H9 (cell line): ENCODE measurements around the gene ZMAT3. TPM values are rescaled to one million over a fixed set of nuclear protein-coding genes. Genes with fewer than 3 reads are reported as not detected.

ENCODE experiments used
- DNase-seq: peaks from one replicate; pipeline ENCODE4 v3.0.0-alpha.2; 2017
- H2AFZ ChIP-seq: one replicate; pipeline ENCODE4 v1.6.1; 2013; ENCODE audit warnings: mild to moderate bottlenecking, low read length, control low read depth, moderate library complexity
- H2AK5ac ChIP-seq: 2 replicates; pipeline ENCODE4 v1.6.1; 2013; ENCODE audit warnings: low read length, control low read depth, mixed read lengths; ENCODE audit not compliant: insufficient read length
- H2BK120ac ChIP-seq: one replicate; pipeline ENCODE4 v1.6.1; 2013; ENCODE audit warnings: low read depth, mild to moderate bottlenecking, low read length, control low read depth, inconsistent platforms; ENCODE audit not compliant: poor library complexity, severe bottlenecking
- H2BK12ac ChIP-seq: 2 replicates; pipeline ENCODE4 v1.6.1; 2013; ENCODE audit warnings: low read length, control low read depth, mixed read lengths, low read depth; ENCODE audit not compliant: insufficient read length
- H2BK15ac ChIP-seq: 2 replicates; pipeline ENCODE4 v1.6.1; 2013; ENCODE audit warnings: low read depth, low read length, control low read depth
- H2BK20ac ChIP-seq: one replicate; pipeline ENCODE4 v1.6.1; 2013; ENCODE audit warnings: low read depth, mild to moderate bottlenecking, low read length, control low read depth, inconsistent platforms; ENCODE audit not compliant: poor library complexity, severe bottlenecking
- H2BK5ac ChIP-seq: 2 replicates; pipeline ENCODE4 v1.6.1; 2013; ENCODE audit warnings: low read length, control low read depth, mixed read lengths; ENCODE audit not compliant: insufficient read length
- H3K14ac ChIP-seq: 2 replicates; pipeline ENCODE4 v1.6.1; 2013; ENCODE audit warnings: low read length, control low read depth; ENCODE audit not compliant: insufficient read depth
- H3K18ac ChIP-seq: 2 replicates; pipeline ENCODE4 v1.6.1; 2013; ENCODE audit warnings: low read depth, mild to moderate bottlenecking, mixed read lengths, low read length, control low read depth; ENCODE audit not compliant: insufficient read length
- H3K23ac ChIP-seq: 2 replicates; pipeline ENCODE4 v1.6.1; 2013; ENCODE audit warnings: low read length, control low read depth, mixed read lengths, low read depth; ENCODE audit not compliant: insufficient read length
- H3K23me2 ChIP-seq: 2 replicates; pipeline ENCODE4 v1.6.1; 2013; ENCODE audit warnings: low read depth, mild to moderate bottlenecking, mixed read lengths, low read length, control low read depth; ENCODE audit not compliant: insufficient read length, poor library complexity, severe bottlenecking
- H3K27ac ChIP-seq: 2 replicates; pipeline ENCODE4 v1.5.1; 2013; ENCODE audit warnings: low read length, control low read depth, mixed read lengths, low read depth; ENCODE audit not compliant: insufficient read length
- H3K27me3 ChIP-seq: 2 replicates; pipeline ENCODE4 v1.6.1; 2013; ENCODE audit warnings: low read length, control low read depth, inconsistent platforms; ENCODE audit not compliant: insufficient read depth
- H3K4ac ChIP-seq: 2 replicates; pipeline ENCODE4 v1.6.1; 2013; ENCODE audit warnings: low read depth, mild to moderate bottlenecking, control low read depth, inconsistent platforms, low read length, moderate library complexity
- H3K4me1 ChIP-seq: 2 replicates; pipeline ENCODE4 v1.6.1; 2013; ENCODE audit warnings: low read length, control low read depth, inconsistent platforms; ENCODE audit not compliant: insufficient read depth
- H3K4me2 ChIP-seq: 2 replicates; pipeline ENCODE4 v1.6.1; 2013; ENCODE audit warnings: low read length, control low read depth, mixed read lengths; ENCODE audit not compliant: insufficient read length, insufficient read depth
- H3K56ac ChIP-seq: 2 replicates; pipeline ENCODE4 v1.6.1; 2013; ENCODE audit warnings: low read depth, mild to moderate bottlenecking, mixed read lengths, low read length, control low read depth; ENCODE audit not compliant: insufficient read length
- H3K79me1 ChIP-seq: 2 replicates; pipeline ENCODE4 v1.6.1; 2013; ENCODE audit warnings: low read depth, mild to moderate bottlenecking, moderate library complexity, low read length, control low read depth, inconsistent platforms; ENCODE audit not compliant: insufficient read depth, poor library complexity, severe bottlenecking
- H3K79me2 ChIP-seq: 2 replicates; pipeline ENCODE4 v1.6.1; 2013; ENCODE audit warnings: low read length, control low read depth, inconsistent platforms; ENCODE audit not compliant: insufficient read depth
- H3K9ac ChIP-seq: 2 replicates; pipeline ENCODE4 v1.6.1; 2013; ENCODE audit warnings: low read length, control low read depth, mixed read lengths; ENCODE audit not compliant: insufficient read length; ENCODE audit errors: extremely low read depth
- H3K9me3 ChIP-seq: one replicate; pipeline ENCODE4 v1.6.1; 2013; ENCODE audit warnings: low read depth, low read length, inconsistent platforms; ENCODE audit not compliant: control insufficient read depth
- H3T11ph ChIP-seq: one replicate; pipeline ENCODE4 v1.6.1; 2013; ENCODE audit warnings: mild to moderate bottlenecking, low read length, control low read depth, inconsistent platforms
- H4K20me1 ChIP-seq: one replicate; pipeline ENCODE4 v1.6.1; 2013; ENCODE audit not compliant: control insufficient read depth, insufficient read length, insufficient read depth
- H4K5ac ChIP-seq: 2 replicates; pipeline ENCODE4 v1.6.1; 2013; ENCODE audit warnings: low read depth, mild to moderate bottlenecking, mixed read lengths, low read length, control low read depth; ENCODE audit not compliant: insufficient read length
- H4K8ac ChIP-seq: replicated peaks from 2 replicates; pipeline ENCODE4 v1.6.1; 2013; ENCODE audit warnings: low read length, control low read depth, mixed read lengths, low read depth; ENCODE audit not compliant: insufficient read length
- H4K91ac ChIP-seq: 2 replicates; pipeline ENCODE4 v1.6.1; 2013; ENCODE audit warnings: low read depth, mild to moderate bottlenecking, moderate library complexity, mixed read lengths, low read length, control low read depth; ENCODE audit not compliant: insufficient read length
- H3K27ac Mint-ChIP-seq, 3 experiments: 2 replicates in 2 of 3; 3 replicates in 1 of 3; pipeline ENCODE4 v1.8.0; 2020 to 2021; ENCODE audit warnings: mixed read lengths in 3 of 3, mild to moderate bottlenecking in 1 of 3, moderate library complexity in 1 of 3
- H3K27me3 Mint-ChIP-seq: 2 replicates; pipeline ENCODE4 v1.8.0; 2021; ENCODE audit warnings: low read depth, mild to moderate bottlenecking, moderate library complexity, mixed read lengths
- H3K36me3 Mint-ChIP-seq, 3 experiments: 2 replicates in 2 of 3; 3 replicates in 1 of 3; pipeline ENCODE4 v1.8.0; 2020 to 2021; ENCODE audit warnings: low read depth in 3 of 3, mixed read lengths in 3 of 3; ENCODE audit not compliant: insufficient read depth in 1 of 3
- H3K4me1 Mint-ChIP-seq, 2 experiments: 2 replicates each; pipeline ENCODE4 v1.8.0; 2020; ENCODE audit warnings: mixed read lengths in 2 of 2
- H3K4me3 Mint-ChIP-seq, 2 experiments: 2 replicates in 1 of 2; 3 replicates in 1 of 2; pipeline ENCODE4 v1.8.0; 2020 to 2021; ENCODE audit warnings: mild to moderate bottlenecking in 2 of 2, mixed read lengths in 2 of 2, moderate library complexity in 1 of 2
- H3K9me3 Mint-ChIP-seq, 2 experiments: 2 replicates in 1 of 2; 3 replicates in 1 of 2; pipeline ENCODE4 v1.8.0; 2020; ENCODE audit warnings: mild to moderate bottlenecking in 2 of 2, mixed read lengths in 2 of 2, moderate library complexity in 1 of 2
- total RNA-seq: library from RNA; stranded (reverse); gene quantifications from 2 replicates; pipeline ENCODE4 v1.2.1, GENCODE V29; 2021
- TF ChIP-seq, protein P1 (sequence below): fragments of 200-600 bp; sonication (generic); conservative IDR thresholded peaks from 3 replicates; pipeline ENCODE4 v1.8.0; 2021; ENCODE audit warnings: antibody characterized with exemption, mild to moderate bottlenecking

ZMAT3 gene
- total RNA-seq, 1 experiment from 2014 or later = 9.4 TPM

DNA sequence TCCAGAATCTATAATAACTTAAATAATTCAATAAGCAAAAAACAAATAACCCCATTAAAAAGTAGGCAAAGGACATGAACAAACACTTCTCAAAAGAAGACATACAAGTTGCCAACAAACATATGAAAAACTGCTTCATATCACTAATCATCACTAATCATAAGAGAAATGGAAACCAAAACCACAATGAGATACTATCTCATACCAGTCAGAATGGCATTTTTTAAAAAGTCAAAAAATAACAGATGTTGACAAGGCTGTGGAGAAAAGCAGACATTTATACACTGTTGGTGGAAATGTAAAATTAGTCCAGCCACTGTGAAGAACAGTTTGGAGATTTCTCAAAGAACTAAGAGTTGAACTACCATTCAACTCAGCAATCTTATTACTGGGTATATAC, 19.5 kb upstream of the ZMAT3 start:
- no peak for DNase-seq
- Histone ChIP-seq H3K79me2 (no peaks in the 10 kb centered on the region), H4K91ac (no peak overlapping the region), H2BK5ac (no peak overlapping the region), H3K4ac (no peak overlapping the region), H3K27me3 (no peaks in the 10 kb centered on the region), H2BK15ac (no peak overlapping the region), H3T11ph (no peak overlapping the region), H4K20me1 (no peaks in the 10 kb centered on the region), H2BK20ac (no peak overlapping the region), H3K4me2 (no peak overlapping the region), H2AFZ (no peak overlapping the region), H3K23me2 (no peaks in the 10 kb centered on the region), H2AK5ac (no peak overlapping the region), H3K27ac (no peak overlapping the region), H3K23ac (no peak overlapping the region), H3K4me1 (no peaks in the 10 kb centered on the region), H4K8ac (no peak overlapping the region), H3K79me1 (no peaks in the 10 kb centered on the region), H3K9ac (no peak overlapping the region), H3K9me3 (no peaks in the 10 kb centered on the region), H3K56ac (no peak overlapping the region), H3K14ac (no peak overlapping the region), H4K5ac (no peak overlapping the region), H2BK12ac (no peak overlapping the region), H3K18ac (no peak overlapping the region), H2BK120ac (no peak overlapping the region)
- TF ChIP-seq, protein P1, sequence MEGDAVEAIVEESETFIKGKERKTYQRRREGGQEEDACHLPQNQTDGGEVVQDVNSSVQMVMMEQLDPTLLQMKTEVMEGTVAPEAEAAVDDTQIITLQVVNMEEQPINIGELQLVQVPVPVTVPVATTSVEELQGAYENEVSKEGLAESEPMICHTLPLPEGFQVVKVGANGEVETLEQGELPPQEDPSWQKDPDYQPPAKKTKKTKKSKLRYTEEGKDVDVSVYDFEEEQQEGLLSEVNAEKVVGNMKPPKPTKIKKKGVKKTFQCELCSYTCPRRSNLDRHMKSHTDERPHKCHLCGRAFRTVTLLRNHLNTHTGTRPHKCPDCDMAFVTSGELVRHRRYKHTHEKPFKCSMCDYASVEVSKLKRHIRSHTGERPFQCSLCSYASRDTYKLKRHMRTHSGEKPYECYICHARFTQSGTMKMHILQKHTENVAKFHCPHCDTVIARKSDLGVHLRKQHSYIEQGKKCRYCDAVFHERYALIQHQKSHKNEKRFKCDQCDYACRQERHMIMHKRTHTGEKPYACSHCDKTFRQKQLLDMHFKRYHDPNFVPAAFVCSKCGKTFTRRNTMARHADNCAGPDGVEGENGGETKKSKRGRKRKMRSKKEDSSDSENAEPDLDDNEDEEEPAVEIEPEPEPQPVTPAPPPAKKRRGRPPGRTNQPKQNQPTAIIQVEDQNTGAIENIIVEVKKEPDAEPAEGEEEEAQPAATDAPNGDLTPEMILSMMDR = no peak
- H3K4me1 Mint-ChIP-seq = no peaks in the 10 kb centered on the region
- no peak overlapping the region for H3K4me3 Mint-ChIP-seq
- H3K27ac Mint-ChIP-seq = no peak overlapping the region
- no peaks in the 10 kb centered on the region for H3K36me3 Mint-ChIP-seq
- H3K9me3 Mint-ChIP-seq = no peaks in the 10 kb centered on the region; a peak in 1 of 5 replicates
- H3K27me3 Mint-ChIP-seq = no peaks in the 10 kb centered on the region
